ENCODE data around the gene ZNF219. TPM values are rescaled to one million over a fixed set of nuclear protein-coding genes. Genes with fewer than 3 reads are reported as not detected.
"Not testable (repeated sequence)": the region's sequence is repeated elsewhere in the genome, so short reads cannot be mapped to it uniquely, and the experiment has no call there.

Gene ZNF219
- total RNA-seq, 1 donor from 2014 or later: 5.2 TPM

DNA sequence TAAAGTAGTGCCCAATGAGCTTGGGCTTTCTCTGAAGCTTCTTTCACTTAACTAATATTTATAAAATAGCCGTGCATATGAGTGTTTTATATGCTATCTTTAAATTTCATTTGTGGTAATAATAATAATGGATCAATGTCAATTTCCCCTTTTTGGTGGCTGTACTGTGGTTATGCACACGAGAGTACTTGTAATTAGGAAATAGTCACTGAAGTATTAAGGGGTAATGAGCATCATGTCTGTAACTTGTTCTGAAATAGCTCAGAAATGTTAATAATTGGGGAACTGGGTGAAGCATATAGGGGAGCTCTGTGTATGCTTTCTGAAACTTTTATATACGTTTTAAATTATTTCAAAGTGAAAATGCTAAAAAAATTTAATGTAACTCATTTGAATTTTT is 47.9 kb downstream of the ZNF219 start:
- no peak overlapping the region for H3K9ac ChIP-seq (ENCODE audit: low read depth in 1 of 3, low read length in 3 of 3)

DNA sequence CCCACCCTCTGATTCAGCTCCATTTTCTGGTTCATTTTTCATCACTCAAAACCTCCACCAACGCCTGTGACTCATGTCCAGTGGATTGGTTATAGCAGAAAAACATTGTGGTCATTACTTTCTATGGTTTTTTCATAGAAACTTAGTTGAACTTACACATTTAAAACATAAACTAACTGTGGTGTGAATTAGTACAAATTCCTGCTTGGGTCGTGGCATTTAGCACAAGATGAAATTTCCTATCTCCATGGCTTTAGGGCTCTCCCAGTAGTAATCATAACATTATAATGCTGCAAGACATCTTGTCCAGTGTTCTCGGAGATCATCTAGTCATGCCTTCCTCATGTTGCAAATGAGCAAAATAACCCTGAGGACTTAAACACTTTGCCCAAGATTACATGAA is 49.2 kb downstream of the ZNF219 start:
- Histone ChIP-seq H3K27ac (ENCODE audit: low read depth, low read length) (no peak overlapping the region), H3K9me3 (ENCODE audit: control insufficient read depth in 3 of 3, low read length in 3 of 3) (no peaks in the 10 kb centered on the region), H3K36me3 (ENCODE audit: control insufficient read depth in 3 of 3, insufficient read depth in 3 of 3, low read length in 3 of 3) (no peaks in the 10 kb centered on the region), H3K4me1 (ENCODE audit: control insufficient read depth in 3 of 3, insufficient read depth in 3 of 3, low read length in 3 of 3) (peaks cover 10 to 19% (median 12%) of the 10 kb centered on the region in 3 donors), H3K4me3 (ENCODE audit: low read length in 3 of 3) (no peak overlapping the region), H3K9ac (ENCODE audit: low read depth in 1 of 3, low read length in 3 of 3) (no peak overlapping the region), H3K27me3 (ENCODE audit: control insufficient read depth in 3 of 3, insufficient read depth in 3 of 3, low read length in 3 of 3) (no peaks in the 10 kb centered on the region)

More for the DNA sequence above, 47.9 kb downstream of the ZNF219 start:
- H3K4me3 ChIP-seq (ENCODE audit: low read length in 3 of 3): no peak overlapping the region
- no peaks in the 10 kb centered on the region for H3K9me3 ChIP-seq (ENCODE audit: control insufficient read depth in 3 of 3, low read length in 3 of 3)
- H3K36me3 ChIP-seq (ENCODE audit: control insufficient read depth in 3 of 3, insufficient read depth in 3 of 3, low read length in 3 of 3): no peaks in the 10 kb centered on the region
- H3K4me1 ChIP-seq (ENCODE audit: control insufficient read depth in 3 of 3, insufficient read depth in 3 of 3, low read length in 3 of 3): peaks cover 8 to 14% (median 8%) of the 10 kb centered on the region in 3 donors
- no peaks in the 10 kb centered on the region for H3K27me3 ChIP-seq (ENCODE audit: control insufficient read depth in 3 of 3, insufficient read depth in 3 of 3, low read length in 3 of 3)
- H3K27ac ChIP-seq (ENCODE audit: low read depth, low read length): no peak overlapping the region

DNA sequence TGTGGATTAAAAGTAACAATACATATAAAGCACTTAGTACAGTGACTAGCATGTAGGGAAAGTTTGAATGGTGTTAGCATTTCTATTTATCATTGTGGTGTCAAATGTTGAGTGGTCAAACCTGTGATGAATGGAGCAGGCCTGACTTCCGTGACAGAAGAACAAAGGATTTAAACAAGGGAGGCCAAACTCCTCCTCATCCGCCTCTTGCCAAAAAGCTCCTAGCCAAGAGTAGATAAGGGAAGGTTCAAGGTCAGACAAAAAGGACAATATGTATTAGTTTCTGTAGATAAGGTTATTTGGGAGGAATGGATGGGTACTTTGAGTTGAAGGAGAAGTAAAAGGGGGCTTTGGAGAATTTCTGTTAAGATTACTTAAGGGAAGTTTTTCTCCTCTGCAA is 49.8 kb downstream of the ZNF219 start:
- Histone ChIP-seq H3K4me1 (ENCODE audit: control insufficient read depth in 3 of 3, insufficient read depth in 3 of 3, low read length in 3 of 3) (peaks cover 17 to 25% (median 18%) of the 10 kb centered on the region in 3 donors), H3K36me3 (ENCODE audit: control insufficient read depth in 3 of 3, insufficient read depth in 3 of 3, low read length in 3 of 3) (no peaks in the 10 kb centered on the region), H3K4me3 (ENCODE audit: low read length in 3 of 3) (no peak overlapping the region), H3K9ac (ENCODE audit: low read depth in 1 of 3, low read length in 3 of 3) (no peak overlapping the region), H3K9me3 (ENCODE audit: control insufficient read depth in 3 of 3, low read length in 3 of 3) (no peaks in the 10 kb centered on the region), H3K27ac (ENCODE audit: low read depth, low read length) (no peak overlapping the region), H3K27me3 (ENCODE audit: control insufficient read depth in 3 of 3, insufficient read depth in 3 of 3, low read length in 3 of 3) (no peaks in the 10 kb centered on the region)

DNA sequence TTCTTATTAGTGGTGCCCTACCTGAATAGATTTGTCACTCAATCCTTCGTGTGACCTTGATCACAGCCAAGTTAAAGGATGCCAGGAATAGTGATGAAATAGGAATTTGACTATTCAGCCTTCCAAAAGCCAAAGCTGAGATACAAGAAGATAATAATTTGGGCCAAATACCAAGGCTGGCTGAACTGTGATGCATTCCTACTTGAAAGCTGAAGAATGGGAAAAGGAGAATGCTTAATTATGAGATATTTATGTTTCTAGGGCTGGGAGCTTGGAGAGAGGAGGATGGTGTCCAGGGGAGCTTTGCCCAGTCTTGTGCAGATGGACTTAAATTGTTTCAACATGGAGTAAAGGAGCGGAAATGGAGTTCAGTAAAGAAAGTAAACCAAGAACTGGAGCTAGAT is 51.1 kb downstream of the ZNF219 start:
- H3K27ac ChIP-seq (ENCODE audit: low read depth, low read length): peak overlapping the region; percentile 6
- H3K9ac ChIP-seq (ENCODE audit: low read depth in 1 of 3, low read length in 3 of 3): no peak overlapping the region
- H3K27me3 ChIP-seq (ENCODE audit: control insufficient read depth in 3 of 3, insufficient read depth in 3 of 3, low read length in 3 of 3): no peaks in the 10 kb centered on the region
- peaks cover 28 to 38% (median 31%) of the 10 kb centered on the region in 3 donors for H3K4me1 ChIP-seq (ENCODE audit: control insufficient read depth in 3 of 3, insufficient read depth in 3 of 3, low read length in 3 of 3)
- H3K36me3 ChIP-seq (ENCODE audit: control insufficient read depth in 3 of 3, insufficient read depth in 3 of 3, low read length in 3 of 3): no peaks in the 10 kb centered on the region
- H3K4me3 ChIP-seq (ENCODE audit: low read length in 3 of 3): no peak overlapping the region
- no peaks in the 10 kb centered on the region for H3K9me3 ChIP-seq (ENCODE audit: control insufficient read depth in 3 of 3, low read length in 3 of 3)

DNA sequence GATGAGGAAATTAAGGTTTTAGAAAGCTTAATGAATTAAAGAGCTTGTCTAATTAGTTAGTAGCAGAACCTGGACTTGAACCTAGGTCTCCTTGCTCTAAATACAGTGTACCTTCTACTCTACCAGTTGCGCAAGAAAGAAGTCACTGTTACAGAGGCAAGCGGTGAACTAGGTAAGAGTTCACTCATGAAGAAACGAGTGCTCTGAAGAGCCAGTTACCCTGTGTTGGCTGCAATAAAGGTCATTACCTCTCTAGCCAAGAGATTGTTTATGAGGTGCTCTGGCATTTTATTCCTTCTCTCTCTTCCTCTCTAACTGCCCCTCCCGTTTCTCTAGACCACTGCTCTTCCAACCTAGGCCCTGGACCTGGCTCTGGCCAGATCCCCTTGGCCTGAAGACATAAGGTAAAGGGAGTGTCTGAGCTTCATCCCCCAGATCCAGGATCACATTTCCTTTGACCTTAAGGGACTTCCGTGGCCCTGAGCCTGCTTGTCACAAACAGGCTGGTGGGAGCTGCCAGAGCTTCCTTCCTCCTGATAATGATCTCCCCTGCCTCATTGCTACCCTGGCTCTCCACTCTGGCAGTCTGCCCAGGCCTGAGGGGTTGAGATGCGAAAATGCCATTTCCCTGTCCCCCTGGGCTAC is 54.4 kb downstream of the ZNF219 start:
- peak overlapping the region; percentile 48 for H3K27ac ChIP-seq (ENCODE audit: low read depth, low read length)
- H3K4me1 ChIP-seq (ENCODE audit: control insufficient read depth in 3 of 3, insufficient read depth in 3 of 3, low read length in 3 of 3): peaks cover 39 to 69% (median 51%) of the 10 kb centered on the region in 3 donors
- H3K4me3 ChIP-seq (ENCODE audit: low read length in 3 of 3): peak overlapping the region in 1 of 3 donors; percentile 32
- no peaks in the 10 kb centered on the region for H3K9me3 ChIP-seq (ENCODE audit: control insufficient read depth in 3 of 3, low read length in 3 of 3)
- H3K36me3 ChIP-seq (ENCODE audit: control insufficient read depth in 3 of 3, insufficient read depth in 3 of 3, low read length in 3 of 3): no peaks in the 10 kb centered on the region
- H3K27me3 ChIP-seq (ENCODE audit: control insufficient read depth in 3 of 3, insufficient read depth in 3 of 3, low read length in 3 of 3): no peaks in the 10 kb centered on the region
- H3K9ac ChIP-seq (ENCODE audit: low read depth in 1 of 3, low read length in 3 of 3): peak overlapping the region in 1 of 3 donors; percentile 24

DNA sequence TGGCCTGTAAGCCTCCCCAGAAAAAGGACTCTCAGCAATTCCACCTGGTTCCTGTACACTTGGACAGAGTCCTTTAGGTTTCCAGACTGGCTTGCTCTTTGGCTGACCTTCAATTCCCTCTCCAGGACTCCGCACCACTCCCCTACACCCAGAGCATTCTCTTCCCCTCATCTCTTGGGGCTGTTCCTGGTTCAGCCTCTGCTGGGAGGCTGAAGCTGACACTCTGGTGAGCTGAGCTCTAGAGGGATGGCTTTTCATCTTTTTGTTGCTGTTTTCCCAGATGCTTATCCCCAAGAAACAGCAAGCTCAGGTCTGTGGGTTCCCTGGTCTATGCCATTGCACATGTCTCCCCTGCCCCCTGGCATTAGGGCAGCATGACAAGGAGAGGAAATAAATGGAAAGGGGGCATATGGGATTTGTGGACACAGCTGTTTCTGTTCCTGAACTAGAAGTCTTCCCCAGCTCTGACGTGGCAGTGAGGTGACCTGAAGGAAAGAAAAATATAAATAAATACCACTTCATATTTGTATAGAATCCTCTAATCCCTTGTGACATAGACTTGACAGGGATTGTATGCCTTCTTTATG is 55.0 kb downstream of the ZNF219 start:
- H3K27ac ChIP-seq (ENCODE audit: low read depth, low read length): peak overlapping the region; percentile 48
- H3K27me3 ChIP-seq (ENCODE audit: control insufficient read depth in 3 of 3, insufficient read depth in 3 of 3, low read length in 3 of 3): no peaks in the 10 kb centered on the region
- H3K4me1 ChIP-seq (ENCODE audit: control insufficient read depth in 3 of 3, insufficient read depth in 3 of 3, low read length in 3 of 3): peaks cover 43 to 73% (median 57%) of the 10 kb centered on the region in 3 donors
- H3K4me3 ChIP-seq (ENCODE audit: low read length in 3 of 3): peak overlapping the region in 1 of 3 donors; percentile 57
- no peaks in the 10 kb centered on the region for H3K36me3 ChIP-seq (ENCODE audit: control insufficient read depth in 3 of 3, insufficient read depth in 3 of 3, low read length in 3 of 3)
- H3K9ac ChIP-seq (ENCODE audit: low read depth in 1 of 3, low read length in 3 of 3): peak overlapping the region in 2 of 3 donors; percentile 3 to 41
- no peaks in the 10 kb centered on the region for H3K9me3 ChIP-seq (ENCODE audit: control insufficient read depth in 3 of 3, low read length in 3 of 3)

DNA sequence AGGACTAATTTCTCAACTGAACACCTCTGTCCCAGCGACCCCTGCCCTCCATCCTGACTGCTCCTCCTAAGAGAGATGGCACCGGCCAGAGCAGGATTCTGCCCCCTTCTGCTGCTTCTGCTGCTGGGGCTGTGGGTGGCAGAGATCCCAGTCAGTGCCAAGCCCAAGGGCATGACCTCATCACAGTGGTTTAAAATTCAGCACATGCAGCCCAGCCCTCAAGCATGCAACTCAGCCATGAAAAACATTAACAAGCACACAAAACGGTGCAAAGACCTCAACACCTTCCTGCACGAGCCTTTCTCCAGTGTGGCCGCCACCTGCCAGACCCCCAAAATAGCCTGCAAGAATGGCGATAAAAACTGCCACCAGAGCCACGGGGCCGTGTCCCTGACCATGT is 55.5 kb downstream of the ZNF219 start:
- H3K9ac ChIP-seq (ENCODE audit: low read depth in 1 of 3, low read length in 3 of 3): peak overlapping the region in 1 of 3 donors; percentile 41
- H3K27ac ChIP-seq (ENCODE audit: low read depth, low read length): peak overlapping the region; percentile 11
- no peaks in the 10 kb centered on the region for H3K36me3 ChIP-seq (ENCODE audit: control insufficient read depth in 3 of 3, insufficient read depth in 3 of 3, low read length in 3 of 3)
- no peak overlapping the region for H3K4me3 ChIP-seq (ENCODE audit: low read length in 3 of 3)
- H3K27me3 ChIP-seq (ENCODE audit: control insufficient read depth in 3 of 3, insufficient read depth in 3 of 3, low read length in 3 of 3): no peaks in the 10 kb centered on the region
- H3K4me1 ChIP-seq (ENCODE audit: control insufficient read depth in 3 of 3, insufficient read depth in 3 of 3, low read length in 3 of 3): peaks cover 48 to 73% (median 62%) of the 10 kb centered on the region in 3 donors
- H3K9me3 ChIP-seq (ENCODE audit: control insufficient read depth in 3 of 3, low read length in 3 of 3): no peaks in the 10 kb centered on the region

DNA sequence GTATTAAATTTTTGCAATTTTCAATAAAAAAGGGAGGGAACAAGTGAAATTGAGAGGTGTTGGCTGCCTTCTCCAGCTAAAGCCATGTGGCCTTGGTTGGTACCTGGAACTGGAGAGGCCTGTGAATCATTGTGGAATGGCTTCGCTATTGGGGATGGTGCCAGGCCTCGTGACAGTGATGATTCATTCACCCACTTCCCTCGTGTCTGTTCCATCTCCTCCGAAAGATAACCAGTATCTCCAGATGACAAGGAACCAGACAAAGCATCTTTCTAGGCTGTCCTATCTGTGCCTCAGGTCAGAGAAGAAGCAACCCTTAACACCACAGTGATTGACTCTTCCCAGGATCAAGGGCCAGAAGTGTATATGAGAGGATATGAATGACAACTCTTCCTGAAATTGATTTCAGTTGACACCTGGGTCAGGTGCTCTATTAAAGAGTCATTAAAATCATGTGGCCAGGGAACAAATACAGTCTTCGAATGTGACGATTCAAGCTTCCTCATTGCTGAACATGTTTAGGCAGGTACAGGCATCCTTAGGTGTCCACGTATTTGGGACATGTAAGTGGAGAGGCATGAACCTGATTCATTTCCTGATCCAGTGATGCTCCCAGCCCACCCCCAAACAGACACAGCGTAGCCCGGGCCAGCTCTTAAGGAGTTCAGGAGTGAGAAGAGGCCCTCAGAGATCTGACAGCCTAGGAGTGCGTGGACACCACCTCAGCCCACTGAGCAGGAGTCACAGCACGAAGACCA is 56.6 kb downstream of the ZNF219 start, which contains the start of gene RNASE7:
RNASE7 (plus strand) TSS at position 687 of the 758 bp plus-strand sequence. CDS start 631 bp downstream, outside the sequence.
- H3K4me3 ChIP-seq (ENCODE audit: low read length in 3 of 3): no peak within 1 kb of the TSS
- no peaks in the 10 kb centered on the region for H3K36me3 ChIP-seq (ENCODE audit: control insufficient read depth in 3 of 3, insufficient read depth in 3 of 3, low read length in 3 of 3)
- H3K27me3 ChIP-seq (ENCODE audit: control insufficient read depth in 3 of 3, insufficient read depth in 3 of 3, low read length in 3 of 3): no peaks in the 10 kb centered on the region
- no peaks in the 10 kb centered on the region for H3K9me3 ChIP-seq (ENCODE audit: control insufficient read depth in 3 of 3, low read length in 3 of 3)
- peaks cover 50 to 74% (median 65%) of the 10 kb centered on the region in 3 donors for H3K4me1 ChIP-seq (ENCODE audit: control insufficient read depth in 3 of 3, insufficient read depth in 3 of 3, low read length in 3 of 3)
- H3K9ac ChIP-seq (ENCODE audit: low read depth in 1 of 3, low read length in 3 of 3): peak within 1 kb of the TSS; percentile 27 to 52 (median 41)
- H3K27ac ChIP-seq (ENCODE audit: low read depth, low read length): peak within 1 kb of the TSS; percentile 11

DNA sequence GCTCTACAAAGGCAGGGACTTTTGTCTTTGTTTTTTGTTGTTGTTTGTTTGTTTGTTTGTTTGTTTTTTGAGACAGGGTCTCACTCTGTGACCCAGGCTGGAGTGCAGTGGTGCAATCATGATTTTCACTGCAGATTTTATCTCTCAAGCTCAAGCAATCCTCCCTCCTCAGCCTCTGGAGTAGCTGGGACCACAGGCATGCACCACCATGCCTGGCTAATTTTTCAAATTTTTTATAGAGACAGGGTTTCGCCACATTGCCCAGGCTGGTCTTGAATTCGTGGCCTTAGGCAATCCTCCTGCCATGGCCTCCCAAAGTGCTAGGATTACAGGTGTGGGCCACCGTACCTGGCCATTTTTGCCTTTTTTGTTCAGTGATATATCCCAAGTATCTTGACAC is 57.5 kb downstream of the ZNF219 start:
- not testable (repeated sequence) for H3K4me3 ChIP-seq (ENCODE audit: low read length in 3 of 3); H3K27ac ChIP-seq (ENCODE audit: low read depth, low read length); H3K9me3 ChIP-seq (ENCODE audit: control insufficient read depth in 3 of 3, low read length in 3 of 3); H3K27me3 ChIP-seq (ENCODE audit: control insufficient read depth in 3 of 3, insufficient read depth in 3 of 3, low read length in 3 of 3); H3K9ac ChIP-seq (ENCODE audit: low read depth in 1 of 3, low read length in 3 of 3); H3K36me3 ChIP-seq (ENCODE audit: control insufficient read depth in 3 of 3, insufficient read depth in 3 of 3, low read length in 3 of 3)
- peaks cover 50 to 78% (median 68%) of the 10 kb centered on the region in 3 donors for H3K4me1 ChIP-seq (ENCODE audit: control insufficient read depth in 3 of 3, insufficient read depth in 3 of 3, low read length in 3 of 3)
